HepG2 (cell line): Measurements from ENCODE around the gene GRPEL2. TPM values are rescaled to one million over a fixed set of nuclear protein-coding genes. Genes with fewer than 3 reads are reported as not detected.

Experiments
- ATAC-seq: fragments of 200-7000 bp; cut with Tn5 transposase; 3 replicates; pipeline ENCODE4 v1.9.1; 2020; ENCODE audit warnings: mild to moderate bottlenecking, moderate library complexity
- BruUV-seq: library from RNA; stranded (reverse); fragments of 400-500 nt; replicated peaks from 2 replicates; lab custom pipeline; 2021; lab: Mats Ljungman, UMichigan
- CTCF ChIA-PET: fragments of 300-600 bp; formaldehyde crosslinking; extraction: SDS; loops from one replicate; lab custom pipeline; 2021; ENCODE audit warnings: low total read pairs, inconsistent platforms, low intra/inter-chr PET ratio; lab: Yijun Ruan, JAX
- POLR2A ChIA-PET: fragments of 350-600 bp; sonication (Branson Sonifier 250); formaldehyde crosslinking; loops from one replicate; lab custom pipeline; 2020; ENCODE audit warnings: antibody characterized with exemption, inconsistent platforms; lab: Yijun Ruan, JAX
- DNase-seq: peaks from one replicate; pipeline ENCODE4 v3.0.0-alpha.2; 2015; ENCODE audit warnings: low spot score
- FAIRE-seq: peaks from 3 replicates; lab custom pipeline; 2011; peaks lifted over from hg19 to GRCh38; lab: Jason Lieb, UNC
- H2AFZ ChIP-seq: one replicate; pipeline ENCODE4 v1.6.1; 2011; ENCODE audit warnings: low read length, inconsistent platforms
- H3K27ac ChIP-seq: fragments of 300-600 bp; 3 replicates; pipeline ENCODE4 v1.8.0; 2011; ENCODE audit warnings: mixed run types, mild to moderate bottlenecking, mixed read lengths, low read length, inconsistent platforms; ENCODE audit not compliant: insufficient read depth; ENCODE audit errors: extremely low read length
- H3K27me3 ChIP-seq, 2 experiments: fragments of 200-600 bp in 1 of 2; 2 replicates in 1 of 2; 3 replicates in 1 of 2; pipeline versions ENCODE4 v1.6.0 to v1.8.0; 2011; ENCODE audit warnings: low read length in 2 of 2, mild to moderate bottlenecking in 2 of 2, moderate library complexity in 2 of 2, inconsistent platforms in 1 of 2; ENCODE audit not compliant: insufficient read depth in 2 of 2, control insufficient read depth in 1 of 2
- H3K36me3 ChIP-seq, 2 experiments: fragments of 200-600 bp in 1 of 2; replicated peaks in 1 of 2; 2 replicates in 1 of 2; 3 replicates in 1 of 2; pipeline versions ENCODE4 v1.5.1 to v1.8.0; 2011; ENCODE audit warnings: low read length in 2 of 2, inconsistent platforms in 1 of 2; ENCODE audit not compliant: insufficient read depth in 2 of 2, control insufficient read depth in 1 of 2
- H3K4me1 ChIP-seq: 2 replicates; pipeline ENCODE4 v1.5.1; 2012; ENCODE audit warnings: low read length, inconsistent platforms; ENCODE audit not compliant: insufficient read depth
- H3K4me2 ChIP-seq: 2 replicates; pipeline ENCODE4 v1.6.0; 2011; ENCODE audit warnings: low read depth, low read length, inconsistent platforms
- H3K4me3 ChIP-seq, 3 experiments: fragments of 200-600 bp in 1 of 3; sonication (generic), shearing (Covaris generic) in 1 of 3; replicated peaks in 1 of 3; 2 replicates each; pipeline ENCODE4 v1.5.1; 2011 to 2016; ENCODE audit warnings: low read length in 3 of 3, inconsistent platforms in 2 of 3, low read depth in 2 of 3, mild to moderate bottlenecking in 2 of 3, control low read depth in 1 of 3, mixed read lengths in 1 of 3; ENCODE audit not compliant: insufficient read depth in 1 of 3
- H3K79me2 ChIP-seq: one replicate; pipeline ENCODE4 v1.6.1; 2011; ENCODE audit warnings: low read length, inconsistent platforms; ENCODE audit not compliant: insufficient read depth
- H3K9ac ChIP-seq: 2 replicates; pipeline ENCODE4 v1.6.0; 2011; ENCODE audit warnings: mild to moderate bottlenecking, low read depth, low read length, inconsistent platforms; ENCODE audit not compliant: insufficient read depth
- H3K9me3 ChIP-seq: 2 replicates; pipeline ENCODE4 v1.5.1; 2012; ENCODE audit warnings: mild to moderate bottlenecking, low read length
- H4K20me1 ChIP-seq: 2 replicates; pipeline ENCODE4 v1.6.0; 2011; ENCODE audit warnings: inconsistent platforms, mild to moderate bottlenecking, low read length, moderate library complexity; ENCODE audit not compliant: insufficient read depth
- ARNT ChIP-seq: fragments of 450-650 bp; IDR thresholded peaks from 2 replicates; pipeline ENCODE4 v1.6.1; 2017
- BHLHE40 ChIP-seq: IDR thresholded peaks from 2 replicates; pipeline ENCODE4 v1.6.1; 2011; ENCODE audit warnings: low read length, improper control_type of control experiment
- BRD4 ChIP-seq: sonication (generic); formaldehyde crosslinking; IDR thresholded peaks from 2 replicates; pipeline ENCODE4 v1.4.0; 2020; ENCODE audit warnings: missing genetic modification reagents
- CREM ChIP-seq, 2 experiments: sonication (generic) in 1 of 2; formaldehyde crosslinking in 1 of 2; IDR thresholded peaks; 2 replicates each; pipeline versions ENCODE4 v1.4.0 to v1.6.1; 2016 to 2020; ENCODE audit warnings: antibody characterized with exemption in 1 of 2, mild to moderate bottlenecking in 1 of 2, missing genetic modification reagents in 1 of 2
- KDM6A ChIP-seq: IDR thresholded peaks from 2 replicates; pipeline ENCODE4 v1.6.1; 2016; ENCODE audit warnings: low read depth
- KLF15 ChIP-seq: sonication (generic); formaldehyde crosslinking; IDR thresholded peaks from 2 replicates; pipeline ENCODE4 v1.8.1; 2023; ENCODE audit warnings: borderline replicate concordance, mild to moderate bottlenecking, inconsistent platforms, missing genetic modification reagents, mixed read lengths
- MYC ChIP-seq: sonication (generic); formaldehyde crosslinking; IDR thresholded peaks from 2 replicates; pipeline ENCODE4 v1.9.0; 2021; ENCODE audit warnings: missing genetic modification reagents, borderline replicate concordance
- POLR2AphosphoS2 ChIP-seq: IDR thresholded peaks from 2 replicates; pipeline ENCODE4 v1.6.1; 2011; ENCODE audit warnings: low read depth, low read length, improper control_type of control experiment
- SALL1 ChIP-seq: sonication (generic); formaldehyde crosslinking; IDR thresholded peaks from 2 replicates; pipeline ENCODE4 v1.8.0; 2022; ENCODE audit warnings: mild to moderate bottlenecking, missing genetic modification reagents
- U2AF1 ChIP-seq: fragments of 200-400 bp; formaldehyde crosslinking; optimal IDR thresholded peaks from 2 replicates; pipeline ENCODE3; 2017; ENCODE audit warnings: mild to moderate bottlenecking, low read depth, low read length
- ZFP82 ChIP-seq: sonication (generic); formaldehyde crosslinking; IDR thresholded peaks from 2 replicates; pipeline ENCODE4 v1.5.1; 2020; ENCODE audit warnings: mild to moderate bottlenecking, missing genetic modification reagents, borderline replicate concordance
- ZMYM2 ChIP-seq: sonication (generic); formaldehyde crosslinking; IDR thresholded peaks from 2 replicates; pipeline ENCODE4 v1.8.0; 2022; ENCODE audit warnings: mild to moderate bottlenecking, missing genetic modification reagents
- ZNF652 ChIP-seq: IDR thresholded peaks from 2 replicates; pipeline ENCODE4 v1.6.1; 2016; ENCODE audit warnings: low read depth, borderline replicate concordance
- ZNF674 ChIP-seq: sonication (generic); formaldehyde crosslinking; IDR thresholded peaks from 2 replicates; pipeline ENCODE4 v1.5.0; 2020; ENCODE audit warnings: low read depth, mild to moderate bottlenecking, missing genetic modification reagents
- ZNF746 ChIP-seq: sonication (generic); formaldehyde crosslinking; IDR thresholded peaks from 2 replicates; pipeline ENCODE4 v1.8.0; 2022; ENCODE audit warnings: mild to moderate bottlenecking, missing genetic modification reagents
- ZSCAN21 ChIP-seq: sonication (generic); formaldehyde crosslinking; IDR thresholded peaks from 2 replicates; pipeline ENCODE4 v1.8.0; 2022; ENCODE audit warnings: mild to moderate bottlenecking, missing genetic modification reagents, moderate library complexity, borderline replicate concordance
- ZSCAN31 ChIP-seq: sonication (generic); formaldehyde crosslinking; IDR thresholded peaks from 2 replicates; pipeline ENCODE4 v1.5.0; 2020; ENCODE audit warnings: low read depth, mild to moderate bottlenecking, missing genetic modification reagents
- WGBS: methylation state at CpG from one replicate; pipeline ENCODE4 v1.1.6; 2017; ENCODE audit warnings: low lambda C conversion rate; 5-methylcytosine and 5-hydroxymethylcytosine counted together
- in situ Hi-C: cut with HindIII; loops from 2 replicates; pipeline ENCODE4 v1.10.0; 2017; ENCODE audit warnings: low pct_unique_long_range_greater_than_20kb; ENCODE audit not compliant: extremely low pct_ligation_motif_present
- intact Hi-C: fragments of 100-400 bp; cut with micrococcal nuclease; formaldehyde crosslinking; loops from one replicate; pipeline ENCODE4 v1.10.0; 2022; ENCODE audit not compliant: unreplicated experiment
- polyA plus RNA-seq, 8 experiments: library from polyadenylated mRNA; depleted of rRNA in 3 of 8; stranded (reverse) in 7 of 8; unstranded in 1 of 8; fragments of >200 nt; fragmentation: Illumina TruSeq in 4 of 8; extraction: Trizol in 4 of 8; gene quantifications; 2 replicates each; pipeline versions ENCODE4 v1.2.1 to v1.2.3, GENCODE V29; 2011 to 2016; ENCODE audit warnings: low read depth in 4 of 8, missing spikeins in 1 of 8, mixed read lengths in 1 of 8; ENCODE audit not compliant: insufficient read depth in 1 of 8
- total RNA-seq, 5 experiments: library from RNA; depleted of rRNA; stranded (reverse); fragments of >200 nt; fragmentation: Illumina TruSeq; extraction: Trizol; gene quantifications; 2 replicates each; pipeline ENCODE4 v1.2.3, GENCODE V29; 2016; ENCODE audit warnings: low read depth in 1 of 5
- TF ChIP-seq, protein P1 (sequence below): sonication (generic); formaldehyde crosslinking; IDR thresholded peaks from 2 replicates; pipeline ENCODE4 v1.4.0; 2020; ENCODE audit warnings: missing genetic modification reagents
- TF ChIP-seq, protein P2 (sequence below): sonication (generic); formaldehyde crosslinking; IDR thresholded peaks from 2 replicates; pipeline ENCODE4 v1.9.0; 2021; ENCODE audit warnings: missing genetic modification reagents, borderline replicate concordance
- TF ChIP-seq, protein P3 (sequence below): sonication (generic); formaldehyde crosslinking; IDR thresholded peaks from 2 replicates; pipeline ENCODE4 v1.4.0; 2020; ENCODE audit warnings: missing genetic modification reagents

The GRPEL2 gene
- total and polyA plus RNA-seq, 2 of the 13 experiments (the other 11 are each of a cell fraction or from before 2014, with no cell fraction given), result 13.1 to 16.6 TPM

DNA sequence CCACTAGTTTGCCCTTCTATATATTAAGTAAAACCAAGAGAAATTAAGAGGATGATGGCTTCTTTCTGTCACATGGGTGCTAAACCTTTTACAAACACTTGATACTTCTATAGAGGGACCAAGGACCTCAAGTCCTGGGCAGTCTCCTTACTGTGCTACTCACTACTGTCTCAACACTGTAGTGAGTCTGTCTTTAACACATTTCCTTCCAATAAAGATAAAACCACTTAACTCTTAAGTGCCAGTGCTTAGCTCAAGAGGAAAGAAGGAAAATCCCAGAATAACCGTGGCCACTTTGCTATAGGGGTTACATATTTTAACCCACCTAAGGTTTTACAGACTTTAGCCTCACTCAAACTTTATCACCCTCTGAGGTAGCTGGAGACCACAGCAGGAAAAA is 4.4 kb upstream of the GRPEL2 start:
- POLR2A ChIA-PET, result interaction anchor here (6.7 kb wide), 1 partner anchor 18 kb away, joined by 93 read pairs; no protein-coding TSS in a partner anchor
- in situ Hi-C loops, result no loop called here
- no TSS peak for BruUV-seq

More for the DNA sequence above, 4.4 kb upstream of the GRPEL2 start:
- no peak for DNase-seq
- Histone ChIP-seq H3K79me2 (peaks cover 5% of the 10 kb centered on the region), H3K4me3 (no peak overlapping the region), H2AFZ (no peak overlapping the region), H3K4me2 (no peak overlapping the region), H3K27me3 (no peaks in the 10 kb centered on the region; a peak in 1 of 5 replicates), H4K20me1 (no peaks in the 10 kb centered on the region), H3K9me3 (no peaks in the 10 kb centered on the region), H3K27ac (no peak overlapping the region), H3K9ac (no peak overlapping the region), H3K36me3 (no peaks in the 10 kb centered on the region), H3K4me1 (peaks cover 36% of the 10 kb centered on the region)
- no peak for ATAC-seq
- FAIRE-seq, result no peak
- WGBS, result 44% methylated on average over 1 of the region's 1 CpG
- CTCF ChIA-PET, result no interaction called here
- intact Hi-C loops, result no loop called here
- TF ChIP-seq U2AF1 (no peak), ARNT (no peak), BHLHE40 (no peak), BRD4 (CRISPR knock-in tag) (no peak), ZSCAN21 (CRISPR knock-in tag) (no peak), ZNF746 (CRISPR knock-in tag) (no peak), KLF15 (CRISPR knock-in tag) (no peak), KDM6A (CRISPR knock-in tag) (no peak), POLR2AphosphoS2 (no peak), ZFP82 (no peak), ZSCAN31 (no peak), ZNF652 (no peak), SALL1 (CRISPR knock-in tag) (no peak), ZNF674 (CRISPR knock-in tag) (no peak), ZMYM2 (CRISPR knock-in tag) (no peak), MYC (no peak), CREM (IDR thresholded peaks at IDR 0.05) (no peak), CREM (CRISPR knock-in tag; IDR thresholded peaks at IDR 0.05) (no peak)
- TF ChIP-seq, protein P1, sequence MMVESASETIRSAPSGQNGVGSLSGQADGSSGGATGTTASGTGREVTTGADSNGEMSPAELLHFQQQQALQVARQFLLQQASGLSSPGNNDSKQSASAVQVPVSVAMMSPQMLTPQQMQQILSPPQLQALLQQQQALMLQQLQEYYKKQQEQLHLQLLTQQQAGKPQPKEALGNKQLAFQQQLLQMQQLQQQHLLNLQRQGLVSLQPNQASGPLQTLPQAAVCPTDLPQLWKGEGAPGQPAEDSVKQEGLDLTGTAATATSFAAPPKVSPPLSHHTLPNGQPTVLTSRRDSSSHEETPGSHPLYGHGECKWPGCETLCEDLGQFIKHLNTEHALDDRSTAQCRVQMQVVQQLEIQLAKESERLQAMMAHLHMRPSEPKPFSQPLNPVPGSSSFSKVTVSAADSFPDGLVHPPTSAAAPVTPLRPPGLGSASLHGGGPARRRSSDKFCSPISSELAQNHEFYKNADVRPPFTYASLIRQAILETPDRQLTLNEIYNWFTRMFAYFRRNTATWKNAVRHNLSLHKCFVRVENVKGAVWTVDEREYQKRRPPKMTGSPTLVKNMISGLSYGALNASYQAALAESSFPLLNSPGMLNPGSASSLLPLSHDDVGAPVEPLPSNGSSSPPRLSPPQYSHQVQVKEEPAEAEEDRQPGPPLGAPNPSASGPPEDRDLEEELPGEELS (CRISPR knock-in tag), result no peak
- TF ChIP-seq, protein P2, sequence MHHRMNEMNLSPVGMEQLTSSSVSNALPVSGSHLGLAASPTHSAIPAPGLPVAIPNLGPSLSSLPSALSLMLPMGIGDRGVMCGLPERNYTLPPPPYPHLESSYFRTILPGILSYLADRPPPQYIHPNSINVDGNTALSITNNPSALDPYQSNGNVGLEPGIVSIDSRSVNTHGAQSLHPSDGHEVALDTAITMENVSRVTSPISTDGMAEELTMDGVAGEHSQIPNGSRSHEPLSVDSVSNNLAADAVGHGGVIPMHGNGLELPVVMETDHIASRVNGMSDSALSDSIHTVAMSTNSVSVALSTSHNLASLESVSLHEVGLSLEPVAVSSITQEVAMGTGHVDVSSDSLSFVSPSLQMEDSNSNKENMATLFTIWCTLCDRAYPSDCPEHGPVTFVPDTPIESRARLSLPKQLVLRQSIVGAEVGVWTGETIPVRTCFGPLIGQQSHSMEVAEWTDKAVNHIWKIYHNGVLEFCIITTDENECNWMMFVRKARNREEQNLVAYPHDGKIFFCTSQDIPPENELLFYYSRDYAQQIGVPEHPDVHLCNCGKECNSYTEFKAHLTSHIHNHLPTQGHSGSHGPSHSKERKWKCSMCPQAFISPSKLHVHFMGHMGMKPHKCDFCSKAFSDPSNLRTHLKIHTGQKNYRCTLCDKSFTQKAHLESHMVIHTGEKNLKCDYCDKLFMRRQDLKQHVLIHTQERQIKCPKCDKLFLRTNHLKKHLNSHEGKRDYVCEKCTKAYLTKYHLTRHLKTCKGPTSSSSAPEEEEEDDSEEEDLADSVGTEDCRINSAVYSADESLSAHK, result no peak
- TF ChIP-seq, protein P3, sequence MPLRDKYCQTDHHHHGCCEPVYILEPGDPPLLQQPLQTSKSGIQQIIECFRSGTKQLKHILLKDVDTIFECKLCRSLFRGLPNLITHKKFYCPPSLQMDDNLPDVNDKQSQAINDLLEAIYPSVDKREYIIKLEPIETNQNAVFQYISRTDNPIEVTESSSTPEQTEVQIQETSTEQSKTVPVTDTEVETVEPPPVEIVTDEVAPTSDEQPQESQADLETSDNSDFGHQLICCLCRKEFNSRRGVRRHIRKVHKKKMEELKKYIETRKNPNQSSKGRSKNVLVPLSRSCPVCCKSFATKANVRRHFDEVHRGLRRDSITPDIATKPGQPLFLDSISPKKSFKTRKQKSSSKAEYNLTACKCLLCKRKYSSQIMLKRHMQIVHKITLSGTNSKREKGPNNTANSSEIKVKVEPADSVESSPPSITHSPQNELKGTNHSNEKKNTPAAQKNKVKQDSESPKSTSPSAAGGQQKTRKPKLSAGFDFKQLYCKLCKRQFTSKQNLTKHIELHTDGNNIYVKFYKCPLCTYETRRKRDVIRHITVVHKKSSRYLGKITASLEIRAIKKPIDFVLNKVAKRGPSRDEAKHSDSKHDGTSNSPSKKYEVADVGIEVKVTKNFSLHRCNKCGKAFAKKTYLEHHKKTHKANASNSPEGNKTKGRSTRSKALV (CRISPR knock-in tag), result no peak
